B cell (primary cell): ENCODE data around the gene GPR143. TPM values are rescaled to one million over a fixed set of nuclear protein-coding genes. Genes with fewer than 3 reads are reported as not detected.
"Not testable (repeated sequence)": the region's sequence is repeated elsewhere in the genome, so short reads cannot be mapped to it uniquely, and the experiment has no call there.

ENCODE experiments used
- ATAC-seq: fragments of 200-7000 bp; cut with Tn5 transposase; one replicate; pipeline ENCODE4 v1.10.0; 2021; ENCODE audit warnings: low read depth, mild to moderate bottlenecking, moderate number of reproducible peaks, moderate library complexity
- CTCF ChIA-PET: fragments of 350-600 bp; sonication (Branson Sonifier 250); formaldehyde crosslinking; loops from one replicate; lab custom pipeline; 2021; ENCODE audit warnings: antibody characterized with exemption, inconsistent platforms; lab: Charles Lee
- POLR2A ChIA-PET: fragments of 350-600 bp; sonication (Branson Sonifier 250); formaldehyde crosslinking; loops from one replicate; lab custom pipeline; 2021; ENCODE audit warnings: antibody characterized with exemption; lab: Charles Lee
- DNase-seq: peaks from one replicate; pipeline ENCODE4 v3.0.0; 2013
- H2AFZ ChIP-seq: 2 replicates; pipeline ENCODE4 v1.6.1; 2012; ENCODE audit warnings: mild to moderate bottlenecking, low read depth, low read length; ENCODE audit not compliant: insufficient read depth, poor library complexity, severe bottlenecking
- H3K27ac ChIP-seq, 2 donors: 1 replicate in 1 of 2; 2 replicates in 1 of 2; pipeline ENCODE4 v1.5.1; 2012 to 2013; ENCODE audit warnings: low read length in 2 of 2, mild to moderate bottlenecking in 2 of 2, moderate library complexity in 1 of 2
- H3K27me3 ChIP-seq, 4 experiments: fragments of 200-600 bp in 1 of 4; sonication (generic) in 1 of 4; replicated peaks in 1 of 4; 1 replicate in 2 of 4; 2 replicates in 2 of 4; pipeline versions ENCODE4 v1.6.1 to v1.7.0; 2013 to 2016; ENCODE audit warnings: low read length in 3 of 4, mild to moderate bottlenecking in 2 of 4, mixed read lengths in 1 of 4, moderate library complexity in 1 of 4; ENCODE audit not compliant: insufficient read depth in 4 of 4, control insufficient read depth in 3 of 4; ENCODE audit errors: control extremely low read depth in 1 of 4
- H3K36me3 ChIP-seq, 2 experiments: replicated peaks in 1 of 2; 1 replicate in 1 of 2; 2 replicates in 1 of 2; pipeline versions ENCODE4 v1.6.1 to v1.7.1; 2013; ENCODE audit warnings: low read length in 1 of 2; ENCODE audit not compliant: insufficient read depth in 2 of 2, control insufficient read depth in 1 of 2; ENCODE audit errors: control extremely low read depth in 1 of 2, extremely low read depth in 1 of 2
- H3K4me1 ChIP-seq, 2 donors: fragments of 200-600 bp in 1 of 2; sonication (generic) in 1 of 2; 1 replicate in 1 of 2; 2 replicates in 1 of 2; pipeline versions ENCODE4 v1.5.1 to v1.6.1; 2013 to 2017; ENCODE audit warnings: low read length in 2 of 2; ENCODE audit not compliant: control insufficient read depth in 2 of 2, insufficient read depth in 2 of 2
- H3K4me2 ChIP-seq: replicated peaks from 2 replicates; pipeline ENCODE3; 2012; ENCODE audit warnings: mild to moderate bottlenecking, low read depth, low read length; ENCODE audit not compliant: poor library complexity, severe bottlenecking
- H3K4me3 ChIP-seq, 5 experiments: fragments of 200-600 bp in 1 of 5; sonication (generic) in 1 of 5; 1 replicate in 3 of 5; 2 replicates in 2 of 5; pipeline versions ENCODE4 v1.5.1 to v1.7.0; 2011 to 2016; ENCODE audit warnings: low read length in 4 of 5, mild to moderate bottlenecking in 4 of 5, low read depth in 2 of 5, control low read depth in 1 of 5, moderate library complexity in 1 of 5; ENCODE audit not compliant: insufficient read depth in 1 of 5; ENCODE audit errors: control extremely low read depth in 1 of 5, extremely low read depth in 1 of 5
- H3K79me2 ChIP-seq: fragments of 200-600 bp; sonication (generic); one replicate; pipeline ENCODE4 v1.6.0; 2016; ENCODE audit warnings: low read length; ENCODE audit not compliant: control insufficient read depth, insufficient read depth
- H3K9ac ChIP-seq: fragments of 200-600 bp; sonication (generic); 2 replicates; pipeline ENCODE4 v1.6.1; 2017; ENCODE audit warnings: mild to moderate bottlenecking, low read length, moderate library complexity
- H3K9me3 ChIP-seq, 3 donors: one replicate each; pipeline versions ENCODE4 v1.6.1 to v1.7.1; 2013; ENCODE audit warnings: low read length in 2 of 3; ENCODE audit not compliant: control insufficient read depth in 2 of 3, insufficient read depth in 1 of 3; ENCODE audit errors: control extremely low read depth in 1 of 3
- H4K20me1 ChIP-seq: 2 replicates; pipeline ENCODE4 v1.6.0; 2012; ENCODE audit warnings: mild to moderate bottlenecking, low read length; ENCODE audit not compliant: insufficient read depth, control insufficient read depth, poor library complexity, severe bottlenecking
- H3K27ac Mint-ChIP-seq: one replicate; pipeline ENCODE4 v1.8.0; 2021; ENCODE audit warnings: mixed read lengths
- H3K27me3 Mint-ChIP-seq: one replicate; pipeline ENCODE4 v1.8.0; 2021; ENCODE audit warnings: mixed read lengths
- H3K4me1 Mint-ChIP-seq: one replicate; pipeline ENCODE4 v1.8.0; 2021; ENCODE audit warnings: mixed read lengths
- H3K4me3 Mint-ChIP-seq: one replicate; pipeline ENCODE4 v1.8.0; 2021; ENCODE audit warnings: mixed read lengths
- H3K9me3 Mint-ChIP-seq: one replicate; pipeline ENCODE4 v1.8.0; 2022; ENCODE audit warnings: mixed read lengths; ENCODE audit not compliant: insufficient read depth
- CTCF ChIP-seq: fragments of 200-600 bp; IDR thresholded peaks from one replicate; pipeline ENCODE4 v1.8.0; 2022; ENCODE audit warnings: antibody characterized with exemption, mild to moderate bottlenecking
- EZH2 ChIP-seq: IDR thresholded peaks from 2 replicates; pipeline ENCODE4 v1.6.1; 2012; ENCODE audit warnings: borderline replicate concordance, low read depth, mild to moderate bottlenecking, moderate library complexity, low read length; ENCODE audit not compliant: insufficient read depth, poor library complexity, severe bottlenecking
- WGBS: methylation state at CpG from one replicate; pipeline ENCODE4 v1.1.5; 2013; ENCODE audit warnings: missing lambda C conversion rate; ENCODE audit not compliant: insufficient coverage; 5-methylcytosine and 5-hydroxymethylcytosine counted together
- intact Hi-C: fragments of 100-400 bp; cut with micrococcal nuclease; formaldehyde crosslinking; loops from one replicate; pipeline ENCODE4 v1.10.0; 2022
- polyA plus RNA-seq: library from polyadenylated mRNA; depleted of rRNA; stranded (reverse); fragments of >200 nt; gene quantifications from 2 replicates; pipeline ENCODE4 v1.2.3, GENCODE V29; 2012
- total RNA-seq, 2 donors: library from RNA; stranded (reverse); fragments of 120-200 nt in 1 of 2; gene quantifications; 1 replicate in 1 of 2; 2 replicates in 1 of 2; pipeline versions ENCODE4 v1.2.3 to v1.2.4, GENCODE V29; 2013 to 2022

GPR143 gene
- total and polyA plus RNA-seq, 2 donors (not counting 1 experiment from before 2014, with no cell fraction given): not detected

- Mint-ChIP-seq H3K4me1 (no peaks in the 10 kb centered on the region), H3K9me3 (no peaks in the 10 kb centered on the region), H3K27me3 (peaks cover 7% of the 10 kb centered on the region), H3K4me3 (no peak overlapping the region), H3K27ac (no peak overlapping the region)
- H3K27ac ChIP-seq: no peak overlapping the region
- no peak overlapping the region for H2AFZ ChIP-seq
- no peaks in the 10 kb centered on the region for H3K9me3 ChIP-seq
- no peaks in the 10 kb centered on the region for H3K36me3 ChIP-seq
- CTCF ChIA-PET: no interaction called here
- H3K79me2 ChIP-seq: no peaks in the 10 kb centered on the region
- no peaks in the 10 kb centered on the region for H4K20me1 ChIP-seq
- DNase-seq (no peak), ATAC-seq (no peak)
- no peak overlapping the region for H3K4me3 ChIP-seq
- intact Hi-C loops: no loop called here
- H3K4me2 ChIP-seq: no peak overlapping the region
- no peaks in the 10 kb centered on the region for H3K4me1 ChIP-seq
- WGBS: no CpG with 5 or more reads among the region's 6 CpGs
- TF ChIP-seq EZH2: no peak
- TF ChIP-seq CTCF: no peak
- H3K27me3 ChIP-seq: peaks cover 0 to 5% (median 0%) of the 10 kb centered on the region in 4 experiments
- no peak overlapping the region for H3K9ac ChIP-seq
- POLR2A ChIA-PET: no interaction called here
Observed at GRCh38 chrX:9772943-9773342, 7.3 kb upstream of the GPR143 start.

- no peak for TF ChIP-seq CTCF
- TF ChIP-seq EZH2: no peak
- no peak overlapping the region for H3K4me3 ChIP-seq
- Mint-ChIP-seq H3K27ac (no peak overlapping the region), H3K9me3 (no peaks in the 10 kb centered on the region), H3K4me1 (no peaks in the 10 kb centered on the region), H3K4me3 (no peak overlapping the region), H3K27me3 (peaks cover 11% of the 10 kb centered on the region)
- no peak overlapping the region for H3K4me2 ChIP-seq
- H3K79me2 ChIP-seq: no peaks in the 10 kb centered on the region
- no peaks in the 10 kb centered on the region for H3K4me1 ChIP-seq
- DNase-seq (no peak), ATAC-seq (no peak)
- H3K9me3 ChIP-seq: no peaks in the 10 kb centered on the region
- CTCF ChIA-PET: no interaction called here
- H3K9ac ChIP-seq: no peak overlapping the region
- no peak overlapping the region for H2AFZ ChIP-seq
- no peaks in the 10 kb centered on the region for H3K36me3 ChIP-seq
- no peaks in the 10 kb centered on the region for H4K20me1 ChIP-seq
- no CpG with 5 or more reads among the region's 1 CpG for WGBS
- no peaks in the 10 kb centered on the region for H3K27me3 ChIP-seq
- H3K27ac ChIP-seq: no peak overlapping the region
- intact Hi-C loops: no loop called here
- POLR2A ChIA-PET: no interaction called here
Observed at GRCh38 chrX:9770319-9770718, 4.7 kb upstream of the GPR143 start.

GRCh38 chrX:9768321-9768839 is 2.7 kb upstream of the GPR143 start:
- DNase-seq, H3K9me3 ChIP-seq, H3K27me3 ChIP-seq, POLR2A ChIA-PET, H3K9ac ChIP-seq, intact Hi-C loops, H3K4me3 ChIP-seq, H3K27me3 Mint-ChIP-seq, H3K4me1 Mint-ChIP-seq, H3K4me2 ChIP-seq, H3K27ac ChIP-seq, H4K20me1 ChIP-seq, H3K79me2 ChIP-seq, ATAC-seq, H3K4me3 Mint-ChIP-seq, H3K36me3 ChIP-seq, H2AFZ ChIP-seq, H3K9me3 Mint-ChIP-seq, H3K27ac Mint-ChIP-seq, H3K4me1 ChIP-seq: not testable (repeated sequence)
- WGBS: no CpG with 5 or more reads among the region's 5 CpGs
- CTCF ChIA-PET: interaction anchor here (0.7 kb wide), 1 partner anchor 25 kb away, joined by 4 read pairs; no protein-coding TSS in a partner anchor
